ENCODE results near the gene SPSB1.

The SPSB1 gene

DNA sequence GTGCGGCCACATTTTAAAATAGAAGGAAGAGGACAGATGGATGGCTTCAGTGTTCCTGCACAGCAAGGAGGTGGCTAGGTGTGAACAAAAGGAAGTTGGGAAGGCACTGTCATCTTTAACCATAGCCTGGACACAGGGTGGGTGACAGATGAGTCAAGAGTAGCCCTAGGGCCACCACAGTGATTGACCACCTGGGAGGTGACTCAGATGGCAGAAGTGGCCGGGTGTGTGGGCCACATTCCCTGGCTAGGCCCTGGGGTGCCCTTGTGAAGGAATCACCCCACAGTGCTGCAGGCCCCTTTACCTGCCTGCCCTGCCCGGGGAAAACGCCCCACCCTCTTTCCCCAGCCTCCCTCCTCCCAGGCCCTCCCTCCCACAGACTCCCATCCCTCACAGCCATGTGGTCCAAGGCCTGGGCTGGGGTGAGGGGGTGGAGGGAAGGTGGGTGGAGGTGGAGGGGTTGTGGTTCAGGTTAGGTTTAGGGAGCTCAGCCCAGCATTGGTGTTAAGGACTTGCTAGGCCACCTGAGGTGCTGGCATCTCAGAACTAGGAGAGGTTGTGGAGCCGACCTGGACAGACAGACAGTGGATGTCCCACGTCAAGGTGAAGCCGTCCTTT, 59.1 kb downstream of the SPSB1 start:
- no peak overlapping the region for H3K27ac Mint-ChIP-seq
- H3K27me3 Mint-ChIP-seq (ENCODE audit: low read depth, poor library complexity) = peaks cover 3% of the 10 kb centered on the region
- H3K4me1 Mint-ChIP-seq = peaks cover 83% of the 10 kb centered on the region
- TF ChIP-seq, protein P1, sequence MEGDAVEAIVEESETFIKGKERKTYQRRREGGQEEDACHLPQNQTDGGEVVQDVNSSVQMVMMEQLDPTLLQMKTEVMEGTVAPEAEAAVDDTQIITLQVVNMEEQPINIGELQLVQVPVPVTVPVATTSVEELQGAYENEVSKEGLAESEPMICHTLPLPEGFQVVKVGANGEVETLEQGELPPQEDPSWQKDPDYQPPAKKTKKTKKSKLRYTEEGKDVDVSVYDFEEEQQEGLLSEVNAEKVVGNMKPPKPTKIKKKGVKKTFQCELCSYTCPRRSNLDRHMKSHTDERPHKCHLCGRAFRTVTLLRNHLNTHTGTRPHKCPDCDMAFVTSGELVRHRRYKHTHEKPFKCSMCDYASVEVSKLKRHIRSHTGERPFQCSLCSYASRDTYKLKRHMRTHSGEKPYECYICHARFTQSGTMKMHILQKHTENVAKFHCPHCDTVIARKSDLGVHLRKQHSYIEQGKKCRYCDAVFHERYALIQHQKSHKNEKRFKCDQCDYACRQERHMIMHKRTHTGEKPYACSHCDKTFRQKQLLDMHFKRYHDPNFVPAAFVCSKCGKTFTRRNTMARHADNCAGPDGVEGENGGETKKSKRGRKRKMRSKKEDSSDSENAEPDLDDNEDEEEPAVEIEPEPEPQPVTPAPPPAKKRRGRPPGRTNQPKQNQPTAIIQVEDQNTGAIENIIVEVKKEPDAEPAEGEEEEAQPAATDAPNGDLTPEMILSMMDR (IDR thresholded peaks at IDR 0.05) = no peak
- DNase-seq = no peak
- no peaks in the 10 kb centered on the region for H3K9me3 Mint-ChIP-seq
- H3K36me3 Mint-ChIP-seq (ENCODE audit: low read depth) = peaks cover 14% of the 10 kb centered on the region
- peak overlapping the region; percentile 12 for H3K4me3 Mint-ChIP-seq

- Mint-ChIP-seq H3K27ac (peak overlapping the region; percentile 29), H3K9me3 (no peaks in the 10 kb centered on the region), H3K36me3 (ENCODE audit: low read depth) (peaks cover 22% of the 10 kb centered on the region), H3K4me3 (peak overlapping the region; percentile 30), H3K4me1 (peaks cover 85% of the 10 kb centered on the region), H3K27me3 (ENCODE audit: low read depth, poor library complexity) (peaks cover 7% of the 10 kb centered on the region)
- TF ChIP-seq, protein P1 (IDR thresholded peaks at IDR 0.05) = peak; percentile 17
- peak; percentile 72 for DNase-seq
These were observed 59.9 kb downstream of the SPSB1 start for GRCh38 chr1:9352377-9353134.

DNA sequence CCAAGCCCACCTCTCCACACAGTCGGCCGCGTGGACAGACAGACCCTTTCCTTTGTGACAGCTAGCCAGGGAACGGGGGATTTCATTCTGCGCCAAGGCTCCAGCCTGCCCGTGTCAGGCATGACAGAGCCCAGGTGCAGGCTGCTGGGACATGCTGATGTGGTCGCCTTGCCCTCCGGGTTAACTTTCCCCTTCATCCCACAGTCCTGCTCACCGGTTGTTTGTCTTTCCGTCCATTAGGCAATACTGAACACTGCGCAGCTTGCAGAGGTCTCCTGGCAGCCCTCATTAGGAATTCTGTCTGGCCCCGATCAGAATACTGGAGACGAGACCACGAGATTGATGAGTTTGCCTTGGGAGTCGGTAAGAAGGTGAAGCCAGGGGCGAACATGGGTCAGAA, 62.8 kb downstream of the SPSB1 start:
- no peak for DNase-seq
- Mint-ChIP-seq H3K27me3 (ENCODE audit: low read depth, poor library complexity) (peaks cover 10% of the 10 kb centered on the region), H3K36me3 (ENCODE audit: low read depth) (peaks cover 28% of the 10 kb centered on the region), H3K4me3 (no peak overlapping the region), H3K4me1 (peaks cover 82% of the 10 kb centered on the region), H3K27ac (no peak overlapping the region), H3K9me3 (no peaks in the 10 kb centered on the region)
- TF ChIP-seq, protein P1 (IDR thresholded peaks at IDR 0.05) = no peak

DNA sequence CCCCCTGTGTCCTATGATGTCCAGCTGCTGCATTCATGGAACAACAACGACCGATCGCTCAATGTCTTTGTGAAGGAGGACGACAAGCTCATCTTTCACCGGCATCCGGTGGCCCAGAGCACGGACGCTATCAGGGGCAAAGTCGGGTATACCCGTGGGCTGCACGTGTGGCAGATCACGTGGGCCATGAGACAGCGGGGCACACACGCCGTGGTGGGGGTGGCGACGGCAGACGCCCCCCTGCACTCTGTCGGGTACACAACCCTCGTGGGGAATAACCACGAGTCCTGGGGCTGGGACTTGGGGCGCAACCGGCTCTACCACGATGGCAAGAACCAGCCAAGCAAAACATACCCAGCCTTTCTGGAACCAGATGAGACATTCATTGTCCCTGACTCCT, 63.3 kb downstream of the SPSB1 start:
- no peak overlapping the region for H3K27ac Mint-ChIP-seq
- peaks cover 28% of the 10 kb centered on the region for H3K36me3 Mint-ChIP-seq (ENCODE audit: low read depth)
- TF ChIP-seq, protein P1 (IDR thresholded peaks at IDR 0.05) = no peak

GRCh38 chr1:9356829-9357466, 64.3 kb downstream of the SPSB1 start:
- Mint-ChIP-seq H3K4me1 (peaks cover 83% of the 10 kb centered on the region), H3K27me3 (ENCODE audit: low read depth, poor library complexity) (peaks cover 7% of the 10 kb centered on the region), H3K36me3 (ENCODE audit: low read depth) (peaks cover 28% of the 10 kb centered on the region), H3K4me3 (no peak overlapping the region), H3K9me3 (no peaks in the 10 kb centered on the region), H3K27ac (peak overlapping the region; percentile 0)
- TF ChIP-seq, protein P1 (IDR thresholded peaks at IDR 0.05) = no peak
- no peak for DNase-seq

More for the DNA sequence above, 63.3 kb downstream of the SPSB1 start:
- H3K4me1 Mint-ChIP-seq = peaks cover 81% of the 10 kb centered on the region
- H3K27me3 Mint-ChIP-seq (ENCODE audit: low read depth, poor library complexity) = peaks cover 10% of the 10 kb centered on the region
- no peak overlapping the region for H3K4me3 Mint-ChIP-seq
- no peaks in the 10 kb centered on the region for H3K9me3 Mint-ChIP-seq
- no peak for DNase-seq
